GM19468 (cell line): Measurements from ENCODE around the gene SS18L1.

ENCODE experiments used
- ATAC-seq: cut with Tn5 transposase; IDR thresholded peaks from one replicate; pipeline ENCODE4 v1.9.1; 2021; ENCODE audit warnings: mild to moderate bottlenecking, moderate library complexity, moderate number of reproducible peaks; ENCODE audit not compliant: unreplicated experiment; ENCODE audit errors: extremely low read depth

The SS18L1 gene

GRCh38 chr20:62220666-62221568, 77.3 kb downstream of the SS18L1 start:
- no peak for ATAC-seq

GRCh38 chr20:62222266-62222850, 78.8 kb downstream of the SS18L1 start:
- no peak for ATAC-seq

GRCh38 chr20:62222972-62223371, 79.4 kb downstream of the SS18L1 start:
- no peak for ATAC-seq

- ATAC-seq = no peak
Measured at GRCh38 chr20:62223571-62223970, 80.0 kb downstream of the SS18L1 start.

- no peak for ATAC-seq
Measured at GRCh38 chr20:62224113-62224855, 80.7 kb downstream of the SS18L1 start.

- no peak for ATAC-seq
Measured at GRCh38 chr20:62225026-62225425, 81.5 kb downstream of the SS18L1 start.

- ATAC-seq = no peak
Measured at GRCh38 chr20:62225820-62226635, 82.5 kb downstream of the SS18L1 start.

GRCh38 chr20:62226707-62227590, 83.4 kb downstream of the SS18L1 start:
- no peak for ATAC-seq

- no peak for ATAC-seq
Measured at GRCh38 chr20:62227591-62227976, 84.0 kb downstream of the SS18L1 start.

- ATAC-seq = no peak
Measured at GRCh38 chr20:62227977-62228958, 84.7 kb downstream of the SS18L1 start.

- ATAC-seq = no peak
Measured at GRCh38 chr20:62228982-62229545, 85.5 kb downstream of the SS18L1 start.

- ATAC-seq = no peak
Measured at GRCh38 chr20:62229667-62230066, 86.1 kb downstream of the SS18L1 start.

GRCh38 chr20:62230276-62230675, 86.7 kb downstream of the SS18L1 start:
- ATAC-seq = no peak

GRCh38 chr20:62230696-62231095, 87.1 kb downstream of the SS18L1 start:
- no peak for ATAC-seq

- no peak for ATAC-seq
Measured at GRCh38 chr20:62231292-62231691, 87.7 kb downstream of the SS18L1 start.
